Stimulated activated CD4-positive, alpha-beta T cell treated with anti-CD3 and anti-CD28 coated beads, Interleukin-15, amount 100 ng/mL, for 48 hours (primary cell): ENCODE data around the gene KCNC1.

Experiments
- DNase-seq, 2 donors: peaks; one replicate each; pipeline ENCODE4 v3.0.0-alpha.2; 2020; ENCODE audit warnings: low read depth in 2 of 2

KCNC1 gene

DNA sequence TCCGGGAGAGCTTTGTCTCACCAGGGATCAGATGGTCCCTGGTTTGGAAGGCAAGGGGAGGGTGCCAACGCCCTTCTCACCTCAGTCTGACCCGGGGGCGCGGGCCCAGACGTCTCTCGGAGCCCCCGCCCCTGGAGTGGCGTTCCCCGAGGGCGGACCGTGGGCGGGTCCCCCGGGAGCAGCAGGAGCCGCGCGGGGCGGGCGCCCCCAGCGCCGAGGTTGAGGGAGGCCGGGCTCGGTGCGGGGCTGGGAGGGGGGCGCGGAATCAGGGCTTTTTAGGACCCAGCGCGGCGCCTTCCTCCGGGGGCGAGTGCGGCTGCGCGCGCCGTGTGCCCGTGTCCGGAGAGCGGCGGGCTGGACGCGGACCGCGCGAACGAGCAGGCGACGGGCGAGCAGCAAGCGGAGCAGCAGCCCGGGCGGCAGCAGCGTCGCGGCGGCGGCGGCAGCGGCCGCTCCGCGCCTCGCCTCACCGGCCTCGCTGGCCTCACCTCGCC is at the start of gene KCNC1:
Gene KCNC1 (plus strand): TSS at position 364 of the 494 bp plus-strand sequence. CDS start 1,222 bp downstream, outside the sequence.
- no peak for DNase-seq

GRCh38 chr11:17686231-17686980 is 48.2 kb upstream of the KCNC1 start:
- DNase-seq = no peak

- DNase-seq = no peak
Measured at GRCh38 chr11:17687946-17688670, 46.5 kb upstream of the KCNC1 start.

DNA sequence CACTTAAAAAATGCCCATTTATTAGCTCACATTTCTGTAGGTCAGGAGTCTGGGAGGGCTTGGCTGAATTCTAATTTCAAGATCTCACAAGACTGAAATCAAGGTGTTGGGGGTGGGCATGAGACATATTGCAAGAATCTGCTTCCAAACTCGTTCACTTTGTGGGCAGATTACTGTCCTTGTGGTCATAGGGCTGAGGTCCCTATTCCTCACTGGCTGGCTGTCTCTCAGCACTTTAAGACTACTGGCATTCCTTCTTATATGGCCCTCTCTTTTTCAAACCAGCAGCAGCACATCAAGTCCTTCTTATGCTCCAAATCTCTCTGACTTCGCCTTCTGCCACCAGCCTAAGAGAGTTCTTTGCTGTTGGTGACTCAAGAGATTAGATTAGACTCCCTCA is 43.0 kb upstream of the KCNC1 start:
- DNase-seq = no peak

- no peak for DNase-seq
Measured at GRCh38 chr11:17691976-17692375, 42.6 kb upstream of the KCNC1 start.

DNA sequence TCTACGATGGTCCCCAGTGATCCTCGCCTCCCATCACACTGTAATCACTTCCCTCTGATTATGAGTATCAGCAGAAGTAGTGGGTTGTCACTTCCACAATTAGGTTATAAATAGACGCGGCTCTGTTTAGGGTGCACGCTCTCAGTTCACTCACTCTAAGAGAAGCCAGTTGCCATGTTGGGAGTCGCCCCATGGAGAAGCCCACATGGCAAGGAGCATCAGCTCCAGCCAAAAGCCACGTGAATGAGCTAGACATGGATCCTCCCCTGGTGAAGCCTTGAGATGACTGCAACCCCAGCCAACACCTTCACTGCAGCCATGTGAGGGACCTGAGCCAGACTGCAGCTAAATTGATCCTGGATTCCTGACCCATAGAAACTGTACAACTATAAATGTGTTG is 41.6 kb upstream of the KCNC1 start:
- no peak for DNase-seq

DNA sequence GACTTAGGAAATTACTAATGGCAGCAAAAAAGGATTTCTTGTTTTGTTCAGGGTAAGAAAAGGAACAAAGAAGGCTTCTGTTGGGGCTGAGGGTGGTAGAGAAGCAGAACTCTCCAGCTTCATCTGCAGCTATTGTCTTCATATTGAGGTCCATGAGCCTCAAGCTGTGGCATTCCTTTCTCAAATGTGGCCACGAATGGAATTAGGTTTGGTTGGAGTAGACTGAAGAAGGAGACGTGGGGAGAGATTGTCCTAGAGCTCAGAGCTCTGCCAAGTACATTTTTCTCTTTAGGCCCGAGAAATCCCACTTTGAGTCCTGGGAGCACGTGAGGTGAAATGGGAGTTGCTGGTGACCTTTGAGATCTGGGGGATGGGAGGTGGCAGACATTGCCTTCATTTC is 41.0 kb upstream of the KCNC1 start:
- no peak for DNase-seq

DNA sequence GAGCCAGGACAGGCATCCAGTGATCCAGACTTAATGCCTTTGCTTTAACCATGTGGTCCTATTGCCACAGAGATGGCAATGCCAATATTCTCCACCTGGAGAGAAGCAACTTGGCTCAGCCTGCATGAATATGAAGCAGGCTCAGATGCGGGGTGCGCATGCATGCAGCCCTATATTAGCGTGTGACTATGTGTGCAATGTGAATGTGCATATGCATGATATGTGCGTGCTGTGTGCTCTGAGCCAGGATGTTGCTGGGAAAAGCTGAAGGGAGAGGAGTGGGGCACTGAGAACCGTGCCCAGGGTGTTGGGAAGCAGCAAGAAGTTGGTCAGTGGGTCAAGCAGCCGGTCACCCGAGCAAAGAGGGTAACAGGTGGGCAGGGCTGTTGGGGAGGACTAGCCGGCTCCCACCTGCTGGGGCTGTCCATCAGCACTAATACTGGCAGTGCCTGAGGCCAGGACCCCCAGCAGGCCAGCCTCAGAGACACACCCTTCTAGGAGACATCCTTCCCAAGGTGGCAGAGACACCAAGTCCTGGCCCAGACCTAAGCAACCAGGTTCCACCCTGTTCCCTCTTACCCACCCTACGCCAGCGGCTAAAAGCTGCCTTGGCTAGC is 40.0 kb upstream of the KCNC1 start:
- no peak for DNase-seq

- DNase-seq = no peak
Measured at GRCh38 chr11:17695454-17696441, 38.8 kb upstream of the KCNC1 start.

- no peak for DNase-seq
Measured at GRCh38 chr11:17696741-17697140, 37.8 kb upstream of the KCNC1 start.

- no peak for DNase-seq
Measured at GRCh38 chr11:17697175-17697949, 37.2 kb upstream of the KCNC1 start.

- no peak for DNase-seq
Measured at GRCh38 chr11:17699147-17700114, 35.1 kb upstream of the KCNC1 start.

DNA sequence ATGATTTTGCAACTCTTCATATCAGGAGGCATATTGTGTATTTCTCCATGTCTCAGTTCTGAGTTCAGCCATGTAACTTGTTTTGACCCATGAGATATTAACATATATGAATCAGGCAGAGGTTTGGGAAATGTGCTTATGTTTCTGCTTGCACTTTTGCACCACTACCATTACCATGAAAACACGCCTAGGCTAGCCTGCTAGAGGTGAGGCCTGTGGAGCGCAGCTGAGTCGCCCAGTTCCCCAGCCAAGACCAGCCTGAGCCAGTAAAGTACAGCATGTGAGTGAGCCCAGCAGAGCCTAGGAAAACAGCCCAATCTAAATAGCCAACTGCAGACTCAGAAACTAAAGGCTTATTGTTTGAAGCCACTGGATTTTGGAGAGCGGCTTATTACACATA is 33.6 kb upstream of the KCNC1 start:
- no peak for DNase-seq

GRCh38 chr11:17702876-17703275 is 31.7 kb upstream of the KCNC1 start:
- DNase-seq = no peak

DNA sequence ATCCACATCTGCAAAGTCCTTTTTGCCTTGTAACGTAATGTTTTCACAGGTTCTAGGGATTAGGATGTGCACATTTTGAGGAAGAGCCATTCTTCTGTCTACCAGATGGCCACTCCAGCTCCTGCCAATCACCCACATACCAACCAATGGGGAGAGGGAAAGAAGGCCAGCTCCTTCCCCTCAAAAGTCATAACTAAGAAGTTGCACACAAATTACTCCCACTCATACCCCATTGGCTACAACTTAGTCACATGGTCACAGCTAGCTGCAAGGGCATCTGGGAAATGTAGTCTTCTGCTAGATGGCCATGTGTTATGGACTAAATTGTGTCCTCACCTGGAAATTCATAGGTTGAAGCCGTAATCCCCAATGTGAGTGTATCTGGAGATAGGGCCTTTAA is 30.6 kb upstream of the KCNC1 start:
- DNase-seq = no peak

GRCh38 chr11:17707830-17708229 is 26.8 kb upstream of the KCNC1 start:
- no peak for DNase-seq

DNA sequence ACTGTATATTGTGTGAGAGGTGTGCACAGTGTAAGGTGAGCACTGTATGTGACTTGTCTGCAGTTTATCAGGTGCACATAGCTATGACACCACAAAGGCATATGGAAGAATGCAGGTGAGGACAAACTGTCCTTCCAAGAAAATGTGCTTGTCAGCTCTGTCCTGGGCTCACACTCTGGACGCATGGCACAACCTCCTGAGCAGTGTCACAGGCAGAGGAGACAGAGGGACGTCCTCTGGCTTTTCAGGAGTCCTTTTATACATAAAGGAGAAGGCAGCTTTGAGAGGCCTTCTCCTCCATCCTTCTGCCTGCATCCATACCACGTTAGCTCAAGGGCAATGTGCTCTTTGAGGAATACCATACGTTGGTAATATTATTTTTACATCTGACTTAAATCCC is 22.7 kb upstream of the KCNC1 start:
- no peak for DNase-seq

- no peak for DNase-seq
Measured at GRCh38 chr11:17713851-17714250, 20.7 kb upstream of the KCNC1 start.

DNA sequence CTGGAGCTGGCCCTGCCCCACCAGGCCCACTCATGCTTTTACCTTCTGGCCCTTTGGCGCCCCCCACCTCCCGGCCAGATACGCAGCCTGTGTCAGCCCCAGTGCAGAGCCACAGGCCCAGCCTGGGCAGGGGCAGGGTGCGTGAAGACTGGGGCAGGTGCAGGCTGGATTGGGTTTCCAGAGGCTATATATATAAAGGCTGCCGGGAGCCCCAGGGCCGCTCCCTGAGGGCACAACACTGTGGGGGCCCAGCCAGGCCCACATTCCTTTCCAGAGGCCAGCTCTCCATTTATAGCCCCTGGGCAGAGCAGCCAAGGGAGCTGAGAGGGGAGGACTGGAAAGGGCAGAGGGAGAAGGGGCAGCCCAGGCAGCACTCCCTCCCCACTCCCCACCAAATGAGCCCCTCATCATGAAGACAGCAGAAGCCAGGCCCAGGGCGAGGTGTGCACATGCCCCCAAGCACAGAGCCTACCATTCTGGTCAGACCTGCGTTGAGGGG is 20.2 kb upstream of the KCNC1 start:
- DNase-seq = no peak
